Stimulated activated effector memory CD8-positive, alpha-beta T cell treated with anti-CD3 and anti-CD28 coated beads, Interleukin-12 subunit alpha, Interleukin-12 subunit beta, amount 100 ng/mL, for 72 hours (primary cell): ENCODE data around the gene ZNF530.

ENCODE experiments used
- ATAC-seq: fragments of 150-1000 bp; cut with Tn5 transposase; 2 replicates; pipeline ENCODE4 v1.10.0; 2021
- DNase-seq, 2 donors: peaks; one replicate each; pipeline ENCODE4 v3.0.0; 2021 to 2022; ENCODE audit warnings: low spot score in 2 of 2
- H3K27ac Mint-ChIP-seq: one replicate; pipeline ENCODE4 v1.8.0; 2022; ENCODE audit warnings: mild to moderate bottlenecking, mixed read lengths
- H3K36me3 Mint-ChIP-seq: one replicate; pipeline ENCODE4 v1.8.0; 2022; ENCODE audit warnings: mild to moderate bottlenecking, mixed read lengths
- H3K4me1 Mint-ChIP-seq: one replicate; pipeline ENCODE4 v1.8.0; 2022; ENCODE audit warnings: mixed read lengths
- H3K4me3 Mint-ChIP-seq: one replicate; pipeline ENCODE4 v1.8.0; 2022; ENCODE audit warnings: mild to moderate bottlenecking, mixed read lengths
- H3K9me3 Mint-ChIP-seq: one replicate; pipeline ENCODE4 v1.8.0; 2022; ENCODE audit warnings: mixed read lengths

The ZNF530 gene

DNA sequence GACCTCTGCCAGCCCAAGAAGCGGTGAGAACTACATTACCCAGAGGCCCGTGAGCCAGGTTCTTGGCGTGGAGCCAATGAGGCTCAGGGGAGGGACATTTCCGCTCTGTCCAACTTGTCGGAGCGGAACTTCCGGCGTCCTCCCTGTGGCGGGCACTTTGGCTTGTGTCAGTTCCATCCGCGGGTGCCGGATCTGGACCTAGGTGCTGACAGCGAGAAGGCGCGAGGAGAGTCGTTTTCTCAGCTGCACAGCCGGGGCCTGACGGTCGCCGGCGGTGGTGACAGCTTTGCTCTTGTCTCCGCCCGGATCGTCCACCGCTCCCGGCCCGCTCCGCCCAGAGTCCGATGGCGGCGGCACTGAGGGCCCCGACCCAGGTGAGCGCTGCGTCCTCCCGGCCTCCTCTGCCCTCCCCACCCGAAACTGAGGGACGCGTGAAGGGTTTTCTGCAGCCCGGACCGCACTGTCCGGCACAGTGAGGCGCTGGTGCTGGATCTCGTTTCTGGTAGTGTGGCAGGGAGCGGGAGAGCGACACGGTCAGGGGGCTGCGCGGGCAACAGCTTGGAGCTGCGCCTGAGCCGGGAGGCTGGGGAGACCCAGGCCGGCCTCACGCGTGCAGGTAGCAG, at the start of gene ZNF530:
TSS of gene ZNF530 (plus strand) at position 125 of the 623 bp plus-strand sequence. CDS start 4,461 bp downstream, outside the sequence.
- DNase-seq (peak; percentile 83 to 91), ATAC-seq (peak; percentile 98)
- Mint-ChIP-seq H3K4me1 (peaks cover 15% of the 10 kb centered on the region), H3K4me3 (peak within 1 kb of the TSS; percentile 74), H3K9me3 (peaks cover 33% of the 10 kb centered on the region), H3K36me3 (peaks cover 19% of the 10 kb centered on the region), H3K27ac (peak within 1 kb of the TSS; percentile 54)

DNA sequence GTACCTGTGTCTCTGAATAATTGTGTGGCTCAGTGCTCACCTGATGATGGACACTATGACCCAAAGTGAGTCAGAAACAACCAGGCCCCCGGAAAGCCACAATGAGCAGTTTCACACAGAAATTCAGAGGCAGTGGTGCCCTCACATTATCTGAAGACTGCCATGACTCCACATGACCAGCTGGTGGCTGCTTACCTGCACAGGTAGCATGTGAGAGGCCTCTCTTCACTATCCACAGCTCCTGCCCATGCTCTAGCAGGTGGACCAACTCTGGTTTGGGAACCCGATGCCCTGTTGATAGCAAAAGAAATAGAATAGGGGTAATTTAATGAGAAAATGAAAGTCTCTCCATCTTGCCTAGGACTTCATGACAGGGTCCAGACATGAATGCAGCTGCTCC, 47.3 kb upstream of the ZNF530 start:
- ATAC-seq: no peak
- Mint-ChIP-seq H3K4me3 (no peak overlapping the region), H3K27ac (no peak overlapping the region), H3K4me1 (no peaks in the 10 kb centered on the region), H3K36me3 (peaks cover 92% of the 10 kb centered on the region), H3K9me3 (peaks cover 35% of the 10 kb centered on the region)
- no peak for DNase-seq

DNA sequence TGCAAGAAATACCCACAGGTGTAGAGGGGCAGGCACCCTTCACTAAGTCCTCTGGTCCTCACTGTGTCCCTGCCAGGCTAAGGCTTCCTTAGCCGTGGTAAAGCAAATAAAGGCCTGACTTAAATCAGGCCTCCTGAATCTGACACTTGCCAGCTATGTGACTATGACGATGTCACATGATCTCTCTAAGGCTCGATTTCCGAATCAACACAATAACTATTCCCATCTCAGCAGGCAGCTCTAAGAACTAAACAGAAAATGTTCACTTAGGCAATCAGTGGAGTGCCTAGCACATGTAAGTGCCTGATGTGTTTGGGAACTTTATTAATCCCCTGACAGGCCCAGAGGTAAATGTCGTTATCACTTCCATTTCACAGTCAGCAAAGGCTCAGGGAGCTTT, 42.0 kb upstream of the ZNF530 start:
- no peak for DNase-seq
- Mint-ChIP-seq H3K27ac (no peak overlapping the region), H3K36me3 (peaks cover 41% of the 10 kb centered on the region), H3K4me1 (peaks cover 29% of the 10 kb centered on the region), H3K4me3 (peak overlapping the region; percentile 98), H3K9me3 (peaks cover 15% of the 10 kb centered on the region)
- ATAC-seq: no peak

DNA sequence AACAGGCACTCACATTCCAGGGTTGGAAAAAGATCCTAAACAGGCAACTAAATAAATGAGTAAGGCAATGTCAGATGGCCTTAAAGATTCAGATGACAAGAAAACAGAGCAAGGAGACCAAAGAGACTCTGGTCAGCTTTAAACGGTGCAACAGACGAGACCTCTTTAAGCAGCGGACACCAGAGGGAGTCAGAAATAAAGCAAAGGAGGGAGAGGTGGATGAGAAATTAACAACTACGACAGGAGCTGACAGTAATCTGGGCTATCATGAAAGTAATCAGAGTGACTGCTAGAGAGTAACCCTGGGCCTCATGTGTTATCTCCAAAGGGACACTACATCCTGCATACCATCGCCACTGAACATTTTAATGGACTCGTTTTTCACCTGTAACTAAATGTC, 41.2 kb upstream of the ZNF530 start:
- H3K4me1 Mint-ChIP-seq: peaks cover 29% of the 10 kb centered on the region
- peaks cover 33% of the 10 kb centered on the region for H3K36me3 Mint-ChIP-seq
- no peak for ATAC-seq
- peak overlapping the region; percentile 98 for H3K4me3 Mint-ChIP-seq
- peaks cover 15% of the 10 kb centered on the region for H3K9me3 Mint-ChIP-seq
- no peak for DNase-seq
- peak overlapping the region; percentile 95 for H3K27ac Mint-ChIP-seq

GRCh38 chr19:57559008-57559403, 40.7 kb upstream of the ZNF530 start:
- Mint-ChIP-seq H3K27ac (peak overlapping the region; percentile 95), H3K9me3 (peaks cover 18% of the 10 kb centered on the region), H3K4me1 (peaks cover 29% of the 10 kb centered on the region), H3K36me3 (peaks cover 29% of the 10 kb centered on the region), H3K4me3 (peak overlapping the region; percentile 98)
- ATAC-seq (peak; percentile 58), DNase-seq (no peak)

- peak within 1 kb of the TSS; percentile 98 for H3K4me3 Mint-ChIP-seq
- peak within 1 kb of the TSS; percentile 95 for H3K27ac Mint-ChIP-seq
- H3K4me1 Mint-ChIP-seq: peaks cover 29% of the 10 kb centered on the region
- ATAC-seq (peak; percentile 99), DNase-seq (peak; percentile 61 to 89)
- peaks cover 18% of the 10 kb centered on the region for H3K9me3 Mint-ChIP-seq
- peaks cover 23% of the 10 kb centered on the region for H3K36me3 Mint-ChIP-seq
Measured at GRCh38 chr19:57559404-57560025, 40.2 kb upstream of the ZNF530 start, which contains the start of gene ZNF550. ZNF550 (minus strand) TSS chr19:57559863; CDS start chr19:57559682, 181 bp downstream.

- H3K9me3 Mint-ChIP-seq: peaks cover 13% of the 10 kb centered on the region
- H3K36me3 Mint-ChIP-seq: peaks cover 18% of the 10 kb centered on the region
- H3K4me3 Mint-ChIP-seq: peak overlapping the region; percentile 98
- H3K4me1 Mint-ChIP-seq: peaks cover 29% of the 10 kb centered on the region
- DNase-seq (no peak), ATAC-seq (no peak)
- H3K27ac Mint-ChIP-seq: peak overlapping the region; percentile 95
Measured at GRCh38 chr19:57560049-57560491, 39.6 kb upstream of the ZNF530 start.

DNA sequence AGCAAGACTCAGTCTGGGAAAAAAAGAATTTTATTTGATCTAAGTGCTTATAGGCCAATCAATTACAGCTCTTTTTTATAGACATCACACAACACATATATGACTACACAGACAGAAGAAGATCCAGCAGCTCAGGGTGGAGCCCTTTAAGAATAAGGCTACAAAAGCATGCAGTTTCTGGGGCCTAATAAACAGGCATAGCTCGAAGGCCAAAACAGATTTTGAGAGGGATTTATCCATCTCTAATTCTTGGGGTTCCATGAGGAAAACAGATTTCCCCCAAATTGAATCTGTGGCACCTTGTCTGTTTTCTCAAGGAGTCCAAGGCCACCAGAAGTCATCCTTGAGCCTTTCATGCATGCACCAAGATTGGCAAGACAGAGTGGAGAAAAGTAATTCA, 36.1 kb upstream of the ZNF530 start:
- no peak for ATAC-seq
- H3K36me3 Mint-ChIP-seq: no peaks in the 10 kb centered on the region
- no peak overlapping the region for H3K4me3 Mint-ChIP-seq
- no peak overlapping the region for H3K27ac Mint-ChIP-seq
- H3K9me3 Mint-ChIP-seq: peaks cover 18% of the 10 kb centered on the region
- H3K4me1 Mint-ChIP-seq: peaks cover 21% of the 10 kb centered on the region
- no peak for DNase-seq

GRCh38 chr19:57566396-57567265, 33.1 kb upstream of the ZNF530 start:
- Mint-ChIP-seq H3K4me1 (no peaks in the 10 kb centered on the region), H3K9me3 (peaks cover 29% of the 10 kb centered on the region), H3K27ac (no peak overlapping the region), H3K4me3 (no peak overlapping the region), H3K36me3 (no peaks in the 10 kb centered on the region)
- ATAC-seq: no peak
- DNase-seq: no peak

DNA sequence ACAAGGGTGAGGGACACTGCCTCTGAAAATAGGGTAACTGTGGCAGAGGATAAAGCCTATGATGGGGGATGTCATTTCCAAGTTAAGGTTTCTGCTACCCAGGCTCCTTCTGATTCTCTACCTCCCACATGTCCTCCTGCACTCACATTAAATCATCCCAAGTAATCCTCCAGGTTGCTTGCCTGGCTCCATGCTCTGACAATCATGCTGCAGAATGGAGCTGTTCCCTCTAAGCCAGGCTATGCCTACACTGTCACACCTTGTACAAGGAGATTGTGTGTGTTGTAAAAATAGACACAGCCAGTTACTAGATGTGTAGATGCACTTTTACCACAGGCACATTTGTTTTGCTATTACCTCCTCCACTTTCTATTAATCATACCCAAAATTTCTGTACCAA, 29.0 kb upstream of the ZNF530 start:
- Mint-ChIP-seq H3K27ac (no peak overlapping the region), H3K4me3 (no peak overlapping the region), H3K4me1 (no peaks in the 10 kb centered on the region), H3K9me3 (peaks cover 29% of the 10 kb centered on the region), H3K36me3 (peaks cover 25% of the 10 kb centered on the region)
- no peak for ATAC-seq
- DNase-seq: no peak

GRCh38 chr19:57572415-57572947, 27.2 kb upstream of the ZNF530 start:
- Mint-ChIP-seq H3K4me1 (peaks cover 13% of the 10 kb centered on the region), H3K27ac (no peak overlapping the region), H3K36me3 (peaks cover 39% of the 10 kb centered on the region), H3K4me3 (no peak overlapping the region), H3K9me3 (peaks cover 35% of the 10 kb centered on the region)
- DNase-seq (no peak), ATAC-seq (no peak)

GRCh38 chr19:57576661-57577060, 23.0 kb upstream of the ZNF530 start:
- Mint-ChIP-seq H3K36me3 (peaks cover 39% of the 10 kb centered on the region), H3K4me3 (no peak overlapping the region), H3K9me3 (peaks cover 25% of the 10 kb centered on the region), H3K4me1 (peaks cover 27% of the 10 kb centered on the region), H3K27ac (no peak overlapping the region)
- ATAC-seq (no peak), DNase-seq (no peak)

DNA sequence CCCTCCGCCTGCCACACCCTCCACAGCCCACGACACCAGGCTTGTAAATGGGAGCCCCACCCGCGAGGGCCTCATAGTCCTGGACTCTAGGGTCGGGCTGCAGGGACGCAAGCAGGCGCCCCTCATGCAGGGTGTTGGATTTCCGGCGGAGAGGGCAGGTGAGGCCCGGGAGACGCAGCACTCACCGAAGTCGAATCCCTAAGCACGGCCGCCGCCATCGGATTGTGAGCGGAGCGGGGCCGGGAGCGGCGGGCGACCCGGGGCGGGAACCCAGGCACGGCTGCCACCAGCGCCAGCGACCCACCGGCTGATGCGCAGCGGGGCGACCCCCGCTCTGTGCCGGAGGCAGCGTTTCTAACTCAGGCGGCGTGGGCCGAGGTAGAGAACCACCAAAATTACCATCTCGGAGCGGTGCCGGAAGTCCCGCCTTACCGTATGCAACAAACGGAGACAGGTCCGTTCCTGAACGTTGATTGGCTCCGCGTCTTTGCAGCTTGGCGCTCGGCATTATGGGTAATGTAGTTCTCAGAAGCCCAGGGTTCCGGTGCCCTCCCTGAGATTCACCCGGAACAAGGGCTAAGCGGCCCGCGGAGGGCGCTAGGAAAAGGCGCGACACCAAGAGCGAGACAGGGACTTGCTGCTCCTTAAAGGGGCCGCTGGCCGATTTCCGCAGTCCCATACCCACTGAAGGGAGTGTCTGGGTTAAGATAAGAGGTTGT, 21.0 kb upstream of the ZNF530 start, which contains the start of gene ZNF416:
TSS of gene ZNF416 (minus strand) at position 425 of the 719 bp plus-strand sequence. CDS start at position 218, 207 bp downstream.
- H3K36me3 Mint-ChIP-seq: peaks cover 35% of the 10 kb centered on the region

DNA sequence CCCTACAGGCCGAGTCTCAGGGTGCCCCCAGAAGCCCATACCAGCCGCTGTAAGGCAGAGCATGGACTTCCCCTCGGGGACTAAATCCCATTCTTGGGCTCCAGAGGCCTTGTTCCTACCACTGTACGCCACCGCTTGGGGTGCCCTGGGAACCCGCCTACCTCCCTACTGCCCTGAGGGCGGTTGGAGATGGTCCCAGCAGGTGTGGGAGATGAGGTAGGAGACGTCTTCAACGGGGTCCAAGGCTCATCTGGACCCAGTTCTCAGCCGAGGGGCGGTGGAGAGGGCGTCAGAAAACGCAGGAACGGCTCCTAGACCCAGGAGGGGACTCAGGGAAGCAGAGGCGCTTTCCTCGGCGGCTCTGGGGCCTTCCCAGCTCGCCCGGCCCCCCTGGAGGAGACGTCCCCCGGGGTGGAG, 16.6 kb upstream of the ZNF530 start:
- Mint-ChIP-seq H3K9me3 (peaks cover 22% of the 10 kb centered on the region), H3K36me3 (peaks cover 6% of the 10 kb centered on the region), H3K27ac (no peak overlapping the region), H3K4me3 (peak overlapping the region; percentile 82), H3K4me1 (peaks cover 16% of the 10 kb centered on the region)
- DNase-seq: no peak
- no peak for ATAC-seq

More for the DNA sequence above, 21.0 kb upstream of the ZNF530 start, which contains the start of gene ZNF416:
- peak; percentile 78 to 94 for DNase-seq
- peak within 1 kb of the TSS; percentile 89 for H3K27ac Mint-ChIP-seq
- H3K4me3 Mint-ChIP-seq: peak within 1 kb of the TSS; percentile 75
- peaks cover 30% of the 10 kb centered on the region for H3K9me3 Mint-ChIP-seq
- peaks cover 29% of the 10 kb centered on the region for H3K4me1 Mint-ChIP-seq
- peak; percentile 99 for ATAC-seq
